Liver (tissue), 9 donors: ENCODE data around the gene TMEM131. TPM values are rescaled to one million over a fixed set of nuclear protein-coding genes. Genes with fewer than 3 reads are reported as not detected.
A peak's percentile ranks its signal among the peaks of the same experiment; 100 is the strongest.
"Not testable (repeated sequence)": the region's sequence is repeated elsewhere in the genome, so short reads cannot be mapped to it uniquely, and the experiment has no call there.

Experiments
- DNase-seq: peaks from one replicate; pipeline ENCODE4 v3.0.0-alpha.2; 2017; ENCODE audit warnings: low spot score
- H3K27ac ChIP-seq, 2 donors: one replicate each; pipeline ENCODE4 v1.7.0; 2013; ENCODE audit warnings: inconsistent platforms in 2 of 2, low read length in 2 of 2, control low read depth in 1 of 2, low read depth in 1 of 2, mild to moderate bottlenecking in 1 of 2
- H3K27me3 ChIP-seq, 4 donors: one replicate each; pipeline versions ENCODE4 v1.6.1 to v1.7.0; 2013; ENCODE audit warnings: low read length in 3 of 4, inconsistent platforms in 1 of 4, mild to moderate bottlenecking in 1 of 4, moderate library complexity in 1 of 4; ENCODE audit not compliant: control insufficient read depth in 4 of 4, insufficient read depth in 4 of 4
- H3K36me3 ChIP-seq, 4 donors: one replicate each; pipeline versions ENCODE4 v1.6.1 to v1.7.0; 2013; ENCODE audit warnings: low read length in 3 of 4, mild to moderate bottlenecking in 3 of 4, low read depth in 1 of 4, moderate library complexity in 1 of 4; ENCODE audit not compliant: control insufficient read depth in 4 of 4, insufficient read depth in 3 of 4
- H3K4me1 ChIP-seq, 4 donors: one replicate each; pipeline versions ENCODE4 v1.6.1 to v1.7.0; 2013; ENCODE audit warnings: low read length in 3 of 4, mild to moderate bottlenecking in 3 of 4, moderate library complexity in 1 of 4; ENCODE audit not compliant: control insufficient read depth in 4 of 4, insufficient read depth in 4 of 4
- H3K4me3 ChIP-seq, 3 donors: one replicate each; pipeline versions ENCODE4 v1.6.1 to v1.7.0; 2013; ENCODE audit warnings: low read length in 3 of 3, control low read depth in 1 of 3, low read depth in 1 of 3, mild to moderate bottlenecking in 1 of 3
- H3K9ac ChIP-seq, 2 donors: one replicate each; pipeline ENCODE4 v1.7.0; 2013; ENCODE audit warnings: low read length in 2 of 2, mild to moderate bottlenecking in 2 of 2, moderate library complexity in 2 of 2, control low read depth in 1 of 2, low read depth in 1 of 2
- H3K9me3 ChIP-seq, 4 donors: one replicate each; pipeline versions ENCODE4 v1.6.1 to v1.7.0; 2013; ENCODE audit warnings: low read length in 3 of 4; ENCODE audit not compliant: control insufficient read depth in 4 of 4
- ATF3 ChIP-seq: IDR thresholded peaks from 2 replicates; pipeline ENCODE4 v1.6.1; 2016; ENCODE audit warnings: antibody characterized with exemption
- CTCF ChIP-seq: fragments of 150-350 bp; IDR thresholded peaks from 2 replicates; pipeline ENCODE4 v1.5.1; 2017; ENCODE audit warnings: improper control_type of control experiment, low read depth, low read length; ENCODE audit not compliant: missing input control
- EGR1 ChIP-seq, 2 donors: IDR thresholded peaks; 2 replicates each; pipeline ENCODE4 v1.6.1; 2016 to 2018; ENCODE audit warnings: antibody characterized with exemption in 2 of 2, low read depth in 2 of 2
- FOXA1 ChIP-seq: IDR thresholded peaks from 2 replicates; pipeline ENCODE4 v1.6.1; 2016; ENCODE audit warnings: antibody characterized with exemption
- FOXA2 ChIP-seq: IDR thresholded peaks from 2 replicates; pipeline ENCODE4 v1.6.1; 2016; ENCODE audit warnings: antibody characterized with exemption
- GABPA ChIP-seq, 2 donors: IDR thresholded peaks in 1 of 2; conservative IDR thresholded peaks in 1 of 2; 2 replicates each; pipeline ENCODE4 v1.6.1; 2016; ENCODE audit warnings: antibody characterized with exemption in 2 of 2, mild to moderate bottlenecking in 1 of 2, moderate library complexity in 1 of 2
- HNF4A ChIP-seq, 2 donors: conservative IDR thresholded peaks; 2 replicates each; pipeline ENCODE4 v1.6.1; 2016; ENCODE audit warnings: antibody characterized with exemption in 2 of 2, mild to moderate bottlenecking in 2 of 2
- HNF4G ChIP-seq: IDR thresholded peaks from 2 replicates; pipeline ENCODE4 v1.6.1; 2016; ENCODE audit warnings: antibody characterized with exemption
- JUND ChIP-seq, 2 donors: IDR thresholded peaks; 2 replicates each; pipeline ENCODE4 v1.6.1; 2016; ENCODE audit warnings: antibody characterized with exemption in 2 of 2
- MAX ChIP-seq: IDR thresholded peaks from 2 replicates; pipeline ENCODE4 v1.6.1; 2016; ENCODE audit warnings: antibody characterized with exemption
- NR2F2 ChIP-seq: IDR thresholded peaks from 2 replicates; pipeline ENCODE4 v1.6.1; 2016; ENCODE audit warnings: antibody characterized with exemption
- RAD21 ChIP-seq, 2 donors: IDR thresholded peaks; 2 replicates each; pipeline ENCODE4 v1.6.1; 2016; ENCODE audit warnings: antibody characterized with exemption in 2 of 2, mild to moderate bottlenecking in 2 of 2
- REST ChIP-seq: IDR thresholded peaks from 2 replicates; pipeline ENCODE4 v1.6.1; 2016; ENCODE audit warnings: antibody characterized with exemption, mild to moderate bottlenecking
- RXRA ChIP-seq, 2 donors: IDR thresholded peaks; 2 replicates each; pipeline ENCODE4 v1.6.1; 2017 to 2018; ENCODE audit warnings: antibody characterized with exemption in 2 of 2, mild to moderate bottlenecking in 1 of 2
- SP1 ChIP-seq: IDR thresholded peaks from 2 replicates; pipeline ENCODE4 v1.6.1; 2018; ENCODE audit warnings: antibody characterized with exemption, mild to moderate bottlenecking
- TAF1 ChIP-seq: conservative IDR thresholded peaks from 2 replicates; pipeline ENCODE4 v1.6.1; 2016; ENCODE audit warnings: antibody characterized with exemption, mild to moderate bottlenecking
- YY1 ChIP-seq: IDR thresholded peaks from 2 replicates; pipeline ENCODE4 v1.6.1; 2016; ENCODE audit warnings: antibody characterized with exemption, mild to moderate bottlenecking
- ZBTB33 ChIP-seq: IDR thresholded peaks from 2 replicates; pipeline ENCODE4 v1.6.1; 2016; ENCODE audit warnings: antibody characterized with exemption
- WGBS: extraction: QIAGEN DNeasy Blood & Tissue Kit; methylation state at CpG from one replicate; pipeline ENCODE4 v1.1.7; 2013; 5-methylcytosine and 5-hydroxymethylcytosine counted together
- polyA plus RNA-seq, 2 donors: library from polyadenylated mRNA; stranded (reverse) in 1 of 2; unstranded in 1 of 2; fragments of 200-250 nt in 1 of 2; fragments of >200 nt in 1 of 2; fragmentation: Nextera tagmentation in 1 of 2; extraction: Ambion mirVana in 1 of 2; gene quantifications; one replicate each; pipeline versions ENCODE4 v1.2.1 to v1.2.3, GENCODE V29; 2013 to 2015
- total RNA-seq, 2 donors: library from RNA; depleted of rRNA; stranded (reverse); fragments of >200 nt; gene quantifications; one replicate each; pipeline ENCODE4 v1.2.3, GENCODE V29; 2014
- donor health status: healthy.
- donor health status: healthy.
- donor health status: healthy.
- donor health status: healthy.
- donor health status: healthy.

The TMEM131 gene
- total RNA-seq: 10 to 100 TPM; 15.3 to 22.8 TPM
- polyA plus RNA-seq: 1 to 10 TPM; 6.1 to 7.0 TPM

GRCh38 chr2:97995734-97996624, at the start of gene TMEM131:
Gene TMEM131 (minus strand): TSS chr2:97995948. CDS start chr2:97995662, 286 bp downstream.
- 2% methylated on average over 88 of the region's 88 CpGs for WGBS
- TF ChIP-seq RAD21 (IDR thresholded peaks at IDR 0.05) (peak; percentile 40 to 54), JUND (IDR thresholded peaks at IDR 0.05) (no peak), RXRA (IDR thresholded peaks at IDR 0.05) (peak in 1 of 2 donors; percentile 36), CTCF (no peak), REST (peak; percentile 65), TAF1 (peak; percentile 74), MAX (no peak), SP1 (peak; percentile 70), YY1 (peak; percentile 99), ZBTB33 (no peak), ATF3 (no peak), FOXA1 (no peak), NR2F2 (no peak), EGR1 (IDR thresholded peaks at IDR 0.05; ENCODE audit: low read depth in 2 of 2) (peak; percentile 98 to 99), HNF4A (conservative IDR thresholded peaks at IDR 0.05) (no peak), HNF4G (no peak), GABPA (IDR thresholded peaks at IDR 0.05 in 1 of 2, conservative IDR thresholded peaks at IDR 0.05 in 1 of 2) (no peak), FOXA2 (no peak)
- Histone ChIP-seq H3K27me3 (no peaks in the 10 kb centered on the region), H3K27ac (peak within 1 kb of the TSS; percentile 75 to 98), H3K9me3 (no peaks in the 10 kb centered on the region), H3K36me3 (no peaks in the 10 kb centered on the region), H3K4me1 (peaks cover 10 to 23% (median 17%) of the 10 kb centered on the region in 4 donors), H3K4me3 (peak within 1 kb of the TSS; percentile 77 to 98 (median 93)), H3K9ac (peak within 1 kb of the TSS; percentile 76 to 97)
- DNase-seq: peak; percentile 96

- not testable (repeated sequence) for H3K9me3 ChIP-seq, H3K27me3 ChIP-seq, H3K36me3 ChIP-seq, H3K27ac ChIP-seq, H3K4me1 ChIP-seq, H3K4me3 ChIP-seq, DNase-seq, H3K9ac ChIP-seq
- 93% methylated on average over 2 of the region's 2 CpGs for WGBS
These were observed 49.0 kb upstream of the TMEM131 start for GRCh38 chr2:98044730-98045129.
